Stimulated activated CD8-positive, alpha-beta memory T cell treated with anti-CD3 and anti-CD28 coated beads, Interleukin-12 subunit alpha, Interleukin-12 subunit beta, amount 100 ng/mL, for 24 hours (primary cell): ENCODE results near the gene ATP9B.

Source experiments
- DNase-seq: peaks from one replicate; pipeline ENCODE4 v3.0.0-alpha.2; 2020; ENCODE audit errors: extremely low read depth

Gene ATP9B

GRCh38 chr18:79395308-79395640 lies 326.1 kb downstream of the ATP9B start:
- no peak for DNase-seq

- peak; percentile 71 for DNase-seq
Observed at GRCh38 chr18:79395761-79396404, 326.7 kb downstream of the ATP9B start, which contains the start of gene NFATC1. TSS of gene NFATC1 (plus strand) at chr18:79395930. CDS start at chr18:79396225, 295 bp downstream.

GRCh38 chr18:79396431-79397246 lies 327.4 kb downstream of the ATP9B start:
- no peak for DNase-seq

GRCh38 chr18:79397247-79397829 lies 328.1 kb downstream of the ATP9B start:
- DNase-seq, result no peak

- DNase-seq, result no peak
Observed at GRCh38 chr18:79397830-79398761, 328.9 kb downstream of the ATP9B start.

- no peak for DNase-seq
Observed at GRCh38 chr18:79399275-79400081, 330.3 kb downstream of the ATP9B start.

GRCh38 chr18:79400091-79400590 lies 330.9 kb downstream of the ATP9B start:
- no peak for DNase-seq

- no peak for DNase-seq
Observed at GRCh38 chr18:79400591-79401381, 331.6 kb downstream of the ATP9B start.

- no peak for DNase-seq
Observed at GRCh38 chr18:79401494-79402208, 332.5 kb downstream of the ATP9B start.

GRCh38 chr18:79402209-79402576 lies 333.0 kb downstream of the ATP9B start:
- DNase-seq, result no peak

- DNase-seq, result no peak
Observed at GRCh38 chr18:79402977-79403722, 334.0 kb downstream of the ATP9B start.

- DNase-seq, result no peak
Observed at GRCh38 chr18:79403723-79404566, 334.8 kb downstream of the ATP9B start.

GRCh38 chr18:79404567-79404910 lies 335.3 kb downstream of the ATP9B start:
- no peak for DNase-seq

GRCh38 chr18:79405019-79405780 lies 336.0 kb downstream of the ATP9B start:
- no peak for DNase-seq

GRCh38 chr18:79405781-79406575 lies 336.8 kb downstream of the ATP9B start:
- peak; percentile 62 for DNase-seq

GRCh38 chr18:79406708-79407107 lies 337.5 kb downstream of the ATP9B start:
- DNase-seq, result no peak
